OCI-LY3 (cell line): ENCODE results near the gene TCERG1L.

ENCODE experiments used
- CTCF ChIP-seq: fragments of 200-600, 300-600 bp; sonication (generic); IDR thresholded peaks from 2 replicates; pipeline ENCODE4 v1.5.1; 2014; ENCODE audit warnings: antibody characterized with exemption, low read length, low read depth
- EZH2phosphoT487 ChIP-seq: fragments of 200-600 bp; shearing (Covaris generic); IDR thresholded peaks from 2 replicates; pipeline ENCODE4 v1.6.1; 2018; ENCODE audit warnings: antibody characterized with exemption, mixed run types, low read depth

GRCh38 chr10:131148270-131148669, 163.3 kb downstream of the TCERG1L start:
- no peak for TF ChIP-seq CTCF
- no peak for TF ChIP-seq EZH2phosphoT487
